HEK293 (cell line): ENCODE data around the gene CACNA1F.

Source experiments
- BCL11B ChIP-seq: fragments of 450-650 bp; formaldehyde crosslinking; IDR thresholded peaks from 2 replicates; pipeline ENCODE4 v1.5.1; 2016; ENCODE audit warnings: low read depth, missing biosample characterization, missing genetic modification characterization
- FEZF1 ChIP-seq: fragments of 450-650 bp; formaldehyde crosslinking; IDR thresholded peaks from 2 replicates; pipeline ENCODE4 v1.5.1; 2016; ENCODE audit warnings: missing biosample characterization, missing genetic modification characterization
- GFI1B ChIP-seq: fragments of 450-650 bp; formaldehyde crosslinking; IDR thresholded peaks from 2 replicates; pipeline ENCODE4 v1.5.1; 2016; ENCODE audit warnings: missing biosample characterization, missing genetic modification characterization
- HIC1 ChIP-seq: fragments of 450-650 bp; formaldehyde crosslinking; IDR thresholded peaks from 2 replicates; pipeline ENCODE4 v1.5.1; 2016; ENCODE audit warnings: missing biosample characterization, missing genetic modification characterization
- KLF9 ChIP-seq: fragments of 450-650 bp; formaldehyde crosslinking; IDR thresholded peaks from 2 replicates; pipeline ENCODE4 v1.5.1; 2016; ENCODE audit warnings: missing biosample characterization, missing genetic modification characterization, low read depth
- MZF1 ChIP-seq: fragments of 450-650 bp; formaldehyde crosslinking; IDR thresholded peaks from 2 replicates; pipeline ENCODE4 v1.5.1; 2017; ENCODE audit warnings: missing biosample characterization, missing genetic modification characterization, borderline replicate concordance
- PBX3 ChIP-seq: sonication (generic); formaldehyde crosslinking; IDR thresholded peaks from 2 replicates; pipeline ENCODE4 v1.8.1; 2022; ENCODE audit warnings: mild to moderate bottlenecking, moderate library complexity, missing genetic modification reagents
- SP2 ChIP-seq: fragments of 450-650 bp; formaldehyde crosslinking; IDR thresholded peaks from 2 replicates; pipeline ENCODE4 v1.5.1; 2016; ENCODE audit warnings: missing biosample characterization, missing genetic modification characterization
- TRIM28 ChIP-seq: IDR thresholded peaks from 2 replicates; pipeline ENCODE4 v1.6.1; 2011; ENCODE audit warnings: low read length, control low read depth, borderline replicate concordance
- ZNF138 ChIP-seq: fragments of 450-650 bp; formaldehyde crosslinking; IDR thresholded peaks from 2 replicates; pipeline ENCODE4 v1.5.1; 2016; ENCODE audit warnings: missing biosample characterization, missing genetic modification characterization, borderline replicate concordance
- ZNF202 ChIP-seq: fragments of 450-650 bp; formaldehyde crosslinking; IDR thresholded peaks from 2 replicates; pipeline ENCODE4 v1.5.1; 2016; ENCODE audit warnings: missing biosample characterization, missing genetic modification characterization, borderline replicate concordance
- ZNF274 ChIP-seq, 2 experiments: fragments of 200-500 bp in 1 of 2; fragments of 450-650 bp in 1 of 2; sonication (Bioruptor generic) in 1 of 2; formaldehyde crosslinking in 1 of 2; IDR thresholded peaks; 2 replicates each; pipeline versions ENCODE4 v1.5.1 to v1.6.1; 2014 to 2016; ENCODE audit warnings: borderline replicate concordance in 1 of 2, inconsistent platforms in 1 of 2, low read length in 1 of 2, missing biosample characterization in 1 of 2, missing genetic modification characterization in 1 of 2
- ZNF335 ChIP-seq: fragments of 450-650 bp; formaldehyde crosslinking; conservative IDR thresholded peaks from 2 replicates; pipeline ENCODE4 v1.5.1; 2016; ENCODE audit warnings: missing biosample characterization, missing genetic modification characterization
- ZNF341 ChIP-seq: fragments of 450-650 bp; formaldehyde crosslinking; IDR thresholded peaks from 2 replicates; pipeline ENCODE4; 2016; ENCODE audit warnings: low read depth, missing biosample characterization, missing genetic modification characterization
- ZNF362 ChIP-seq: fragments of 450-650 bp; formaldehyde crosslinking; IDR thresholded peaks from 2 replicates; pipeline ENCODE4 v1.5.1; 2016; ENCODE audit warnings: missing biosample characterization, missing genetic modification characterization
- ZNF394 ChIP-seq: fragments of 450-650 bp; formaldehyde crosslinking; IDR thresholded peaks from 2 replicates; pipeline ENCODE4 v1.5.1; 2016; ENCODE audit warnings: missing biosample characterization, missing genetic modification characterization, mild to moderate bottlenecking, moderate library complexity, borderline replicate concordance
- ZNF416 ChIP-seq: fragments of 450-650 bp; formaldehyde crosslinking; IDR thresholded peaks from 2 replicates; pipeline ENCODE4 v1.5.1; 2016; ENCODE audit warnings: missing biosample characterization, missing genetic modification characterization
- ZNF549 ChIP-seq: fragments of 450-650 bp; IDR thresholded peaks from 2 replicates; pipeline ENCODE4 v1.5.1; 2018; ENCODE audit warnings: missing biosample characterization, missing genetic modification characterization, mild to moderate bottlenecking, inconsistent platforms, moderate library complexity
- ZNF596 ChIP-seq: fragments of 450-650 bp; IDR thresholded peaks from 2 replicates; pipeline ENCODE4 v1.5.0; 2018; ENCODE audit warnings: missing biosample characterization, mild to moderate bottlenecking, missing genetic modification characterization, moderate library complexity
- ZNF600 ChIP-seq: fragments of 450-650 bp; formaldehyde crosslinking; IDR thresholded peaks from 2 replicates; pipeline ENCODE4 v1.5.1; 2016; ENCODE audit warnings: missing biosample characterization, missing genetic modification characterization
- ZNF843 ChIP-seq: fragments of 450-650 bp; formaldehyde crosslinking; IDR thresholded peaks from 2 replicates; pipeline ENCODE4 v1.5.1; 2016; ENCODE audit warnings: missing biosample characterization, missing genetic modification characterization
- ZSCAN18 ChIP-seq: fragments of 450-650 bp; formaldehyde crosslinking; IDR thresholded peaks from 2 replicates; pipeline ENCODE4 v1.5.1; 2016; ENCODE audit warnings: missing biosample characterization, missing genetic modification characterization
- ZSCAN30 ChIP-seq: fragments of 450-650 bp; IDR thresholded peaks from 2 replicates; pipeline ENCODE4 v1.5.1; 2018; ENCODE audit warnings: missing biosample characterization, mild to moderate bottlenecking, missing genetic modification characterization, moderate library complexity
- ZXDB ChIP-seq: fragments of 450-650 bp; formaldehyde crosslinking; IDR thresholded peaks from 2 replicates; pipeline ENCODE4 v1.5.1; 2016; ENCODE audit warnings: missing biosample characterization, missing genetic modification characterization
- TF ChIP-seq, protein P1 (sequence below): fragments of 450-650 bp; formaldehyde crosslinking; IDR thresholded peaks from 2 replicates; pipeline ENCODE4 v1.5.1; 2016; ENCODE audit warnings: missing biosample characterization, missing genetic modification characterization
- TF ChIP-seq, protein P2 (sequence below): fragments of 450-650 bp; formaldehyde crosslinking; IDR thresholded peaks from 2 replicates; pipeline ENCODE4 v1.5.1; 2016; ENCODE audit warnings: missing biosample characterization, missing genetic modification characterization
- TF ChIP-seq, protein P3 (sequence below): fragments of 450-650 bp; formaldehyde crosslinking; IDR thresholded peaks from 2 replicates; pipeline ENCODE4 v1.5.1; 2016; ENCODE audit warnings: missing biosample characterization, missing genetic modification characterization

Gene CACNA1F

DNA sequence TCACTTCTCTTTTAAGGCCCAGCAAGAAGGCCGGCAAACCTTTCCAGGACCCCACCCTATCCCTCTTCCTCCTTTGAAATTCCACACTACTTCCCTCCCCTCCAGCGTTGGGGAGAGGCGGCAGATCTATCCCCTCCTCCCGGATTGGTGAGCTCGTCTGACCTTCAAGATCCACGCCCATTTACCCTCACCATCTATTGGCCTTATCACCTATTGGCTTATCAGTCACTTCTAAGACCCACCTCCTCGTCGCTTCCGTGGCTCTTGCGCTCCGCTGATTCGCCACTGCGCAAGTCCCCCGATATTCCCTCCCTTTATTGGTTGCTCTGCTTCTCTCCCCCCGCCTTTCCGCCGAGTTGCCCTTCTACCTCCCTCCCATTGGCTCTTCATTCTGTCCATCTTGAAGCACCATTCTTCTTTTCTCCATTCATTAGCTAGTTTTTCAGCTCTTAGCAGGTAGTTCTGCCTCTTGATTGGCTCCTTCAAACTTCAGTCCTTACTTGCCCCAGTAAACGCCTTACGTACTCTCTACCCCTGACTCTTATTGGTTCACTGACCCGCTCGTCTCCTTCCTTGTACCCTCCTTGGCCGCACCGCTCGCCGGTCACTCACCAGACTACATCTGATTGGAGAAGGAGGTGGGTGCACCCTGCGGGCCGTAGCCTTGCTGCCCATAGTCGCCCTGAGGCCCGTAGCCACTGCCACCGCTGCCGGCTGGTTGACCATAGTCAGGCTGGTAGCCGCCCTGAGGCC is 42.1 kb downstream of the CACNA1F start (continued):
- TF ChIP-seq, protein P1, sequence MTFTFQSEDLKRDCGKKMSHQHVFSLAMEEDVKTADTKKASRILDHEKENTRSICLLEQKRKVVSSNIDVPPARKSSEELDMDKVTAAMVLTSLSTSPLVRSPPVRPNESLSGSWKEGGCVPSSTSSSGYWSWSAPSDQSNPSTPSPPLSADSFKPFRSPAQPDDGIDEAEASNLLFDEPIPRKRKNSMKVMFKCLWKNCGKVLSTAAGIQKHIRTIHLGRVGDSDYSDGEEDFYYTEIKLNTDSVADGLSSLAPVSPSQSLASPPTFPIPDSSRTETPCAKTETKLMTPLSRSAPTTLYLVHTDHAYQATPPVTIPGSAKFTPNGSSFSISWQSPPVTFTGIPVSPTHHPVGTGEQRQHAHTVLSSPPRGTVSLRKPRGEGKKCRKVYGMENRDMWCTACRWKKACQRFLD (tag by site-specific recombination): no peak
- TF ChIP-seq ZXDB (tag by site-specific recombination) (peak; percentile 73), ZNF341 (tag by site-specific recombination) (peak; percentile 82), ZNF843 (tag by site-specific recombination) (no peak), FEZF1 (tag by site-specific recombination) (0 out of 2 replicates have a peak, but pooled peaks have one; percentile 12), ZSCAN30 (tag by site-specific recombination) (no peak), ZNF416 (tag by site-specific recombination) (no peak), ZNF274 (IDR thresholded peaks at IDR 0.05; ENCODE audit: low read length) (no peak), ZNF274 (tag by site-specific recombination; IDR thresholded peaks at IDR 0.05; ENCODE audit: borderline replicate concordance) (no peak), PBX3 (CRISPR knock-in tag) (peak; percentile 93), KLF9 (tag by site-specific recombination) (peak; percentile 83), ZNF202 (tag by site-specific recombination) (no peak), HIC1 (tag by site-specific recombination) (peak; percentile 88; the same call in 1 of the 2 replicates), SP2 (tag by site-specific recombination) (peak; percentile 99), ZNF335 (no peak), ZNF549 (no peak), TRIM28 (no peak), ZNF394 (tag by site-specific recombination) (no peak), ZNF362 (tag by site-specific recombination) (peak; percentile 88), ZNF600 (tag by site-specific recombination) (peak; percentile 87), ZNF596 (tag by site-specific recombination) (no peak), MZF1 (tag by site-specific recombination) (no peak), GFI1B (tag by site-specific recombination) (no peak), BCL11B (tag by site-specific recombination) (0 out of 2 replicates have a peak, but pooled peaks have one; percentile 61), ZSCAN18 (tag by site-specific recombination) (no peak), ZNF138 (tag by site-specific recombination) (no peak)
- TF ChIP-seq, protein P2, sequence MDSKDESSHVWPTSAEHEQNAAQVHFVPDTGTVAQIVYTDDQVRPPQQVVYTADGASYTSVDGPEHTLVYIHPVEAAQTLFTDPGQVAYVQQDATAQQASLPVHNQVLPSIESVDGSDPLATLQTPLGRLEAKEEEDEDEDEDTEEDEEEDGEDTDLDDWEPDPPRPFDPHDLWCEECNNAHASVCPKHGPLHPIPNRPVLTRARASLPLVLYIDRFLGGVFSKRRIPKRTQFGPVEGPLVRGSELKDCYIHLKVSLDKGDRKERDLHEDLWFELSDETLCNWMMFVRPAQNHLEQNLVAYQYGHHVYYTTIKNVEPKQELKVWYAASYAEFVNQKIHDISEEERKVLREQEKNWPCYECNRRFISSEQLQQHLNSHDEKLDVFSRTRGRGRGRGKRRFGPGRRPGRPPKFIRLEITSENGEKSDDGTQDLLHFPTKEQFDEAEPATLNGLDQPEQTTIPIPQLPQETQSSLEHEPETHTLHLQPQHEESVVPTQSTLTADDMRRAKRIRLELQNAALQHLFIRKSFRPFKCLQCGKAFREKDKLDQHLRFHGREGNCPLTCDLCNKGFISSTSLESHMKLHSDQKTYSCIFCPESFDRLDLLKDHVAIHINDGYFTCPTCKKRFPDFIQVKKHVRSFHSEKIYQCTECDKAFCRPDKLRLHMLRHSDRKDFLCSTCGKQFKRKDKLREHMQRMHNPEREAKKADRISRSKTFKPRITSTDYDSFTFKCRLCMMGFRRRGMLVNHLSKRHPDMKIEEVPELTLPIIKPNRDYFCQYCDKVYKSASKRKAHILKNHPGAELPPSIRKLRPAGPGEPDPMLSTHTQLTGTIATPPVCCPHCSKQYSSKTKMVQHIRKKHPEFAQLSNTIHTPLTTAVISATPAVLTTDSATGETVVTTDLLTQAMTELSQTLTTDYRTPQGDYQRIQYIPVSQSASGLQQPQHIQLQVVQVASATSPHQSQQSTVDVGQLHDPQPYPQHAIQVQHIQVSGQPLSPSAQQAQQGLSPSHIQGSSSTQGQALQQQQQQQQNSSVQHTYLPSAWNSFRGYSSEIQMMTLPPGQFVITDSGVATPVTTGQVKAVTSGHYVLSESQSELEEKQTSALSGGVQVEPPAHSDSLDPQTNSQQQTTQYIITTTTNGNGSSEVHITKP (tag by site-specific recombination): peak; percentile 98
- TF ChIP-seq, protein P3, sequence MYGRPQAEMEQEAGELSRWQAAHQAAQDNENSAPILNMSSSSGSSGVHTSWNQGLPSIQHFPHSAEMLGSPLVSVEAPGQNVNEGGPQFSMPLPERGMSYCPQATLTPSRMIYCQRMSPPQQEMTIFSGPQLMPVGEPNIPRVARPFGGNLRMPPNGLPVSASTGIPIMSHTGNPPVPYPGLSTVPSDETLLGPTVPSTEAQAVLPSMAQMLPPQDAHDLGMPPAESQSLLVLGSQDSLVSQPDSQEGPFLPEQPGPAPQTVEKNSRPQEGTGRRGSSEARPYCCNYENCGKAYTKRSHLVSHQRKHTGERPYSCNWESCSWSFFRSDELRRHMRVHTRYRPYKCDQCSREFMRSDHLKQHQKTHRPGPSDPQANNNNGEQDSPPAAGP (tag by site-specific recombination): no peak; the same call in 1 of the 2 replicates
